K562 (cell line): ENCODE results near the gene CLSTN2. TPM values are rescaled to one million over a fixed set of nuclear protein-coding genes. Genes with fewer than 3 reads are reported as not detected.

Experiments used
- ATAC-seq: fragments of 200-7000 bp; cut with Tn5 transposase; 3 replicates; pipeline ENCODE4 v1.9.1; 2020; ENCODE audit warnings: moderate library complexity
- BruUV-seq: library from RNA; stranded (reverse); fragments of 400-500 nt; replicated peaks from 2 replicates; lab custom pipeline; 2021; lab: Mats Ljungman, UMichigan
- CTCF ChIA-PET: fragments of 300-600 bp; formaldehyde crosslinking; extraction: SDS; loops from one replicate; lab custom pipeline; 2021; ENCODE audit warnings: low intra/inter-chr PET ratio; lab: Yijun Ruan, JAX
- POLR2A ChIA-PET: fragments of 300-600, 350-650 bp; sonication (Branson Sonifier 250); formaldehyde crosslinking; extraction: SDS; loops from one replicate; lab custom pipeline; 2021; ENCODE audit warnings: antibody characterized with exemption, inconsistent platforms; lab: Yijun Ruan, JAX
- DNase-seq, 4 experiments: peaks; one replicate each; pipeline versions ENCODE4 v3.0.0 to v3.0.0-alpha.2; 2011 to 2018; ENCODE audit warnings: low spot score in 3 of 4, mixed read lengths in 3 of 4; ENCODE audit errors: extremely low read depth in 1 of 4
- FAIRE-seq: peaks from 2 replicates; lab custom pipeline; 2011; peaks lifted over from hg19 to GRCh38; lab: Jason Lieb, UNC
- H2AFZ ChIP-seq: 2 replicates; pipeline ENCODE4 v1.6.0; 2011; ENCODE audit warnings: low read depth, low read length, control low read depth, inconsistent platforms
- H3K27ac ChIP-seq: fragments of 200-600 bp; 3 replicates; pipeline ENCODE4 v1.8.0; 2011; ENCODE audit warnings: low read depth, mild to moderate bottlenecking, control low read depth, inconsistent platforms, low read length, moderate library complexity, mixed read lengths; ENCODE audit errors: extremely low read depth
- H3K27me3 ChIP-seq, 2 experiments: fragments of 300-600 bp in 1 of 2; 2 replicates in 1 of 2; 3 replicates in 1 of 2; pipeline versions ENCODE4 v1.6.0 to v1.8.0; 2011; ENCODE audit warnings: inconsistent platforms in 2 of 2, low read length in 2 of 2, mild to moderate bottlenecking in 1 of 2, mixed read lengths in 1 of 2, moderate library complexity in 1 of 2; ENCODE audit not compliant: control insufficient read depth in 2 of 2, insufficient read depth in 2 of 2
- H3K36me3 ChIP-seq: fragments of 300-600 bp; 3 replicates; pipeline ENCODE4 v1.8.0; 2011; ENCODE audit warnings: mild to moderate bottlenecking, low read length, inconsistent platforms; ENCODE audit not compliant: control insufficient read depth, insufficient read depth
- H3K4me1 ChIP-seq, 2 experiments: fragments of 200-600 bp in 1 of 2; replicated peaks in 1 of 2; 2 replicates in 1 of 2; 3 replicates in 1 of 2; pipeline versions ENCODE4 v1.5.1 to v1.8.0; 2011; ENCODE audit warnings: inconsistent platforms in 2 of 2, low read length in 2 of 2, mild to moderate bottlenecking in 1 of 2, mixed read lengths in 1 of 2, moderate library complexity in 1 of 2; ENCODE audit not compliant: control insufficient read depth in 2 of 2, insufficient read depth in 2 of 2
- H3K4me2 ChIP-seq: 2 replicates; pipeline ENCODE4 v1.6.1; 2011; ENCODE audit warnings: low read length, control low read depth, inconsistent platforms, mixed read lengths; ENCODE audit not compliant: insufficient read depth
- H3K4me3 ChIP-seq: fragments of 200-600 bp; sonication (generic), shearing (Covaris generic); 2 replicates; pipeline ENCODE4 v1.5.1; 2016; ENCODE audit warnings: control low read depth, inconsistent platforms
- H3K79me2 ChIP-seq: fragments of 200-600 bp; 3 replicates; pipeline ENCODE4 v1.8.0; 2011; ENCODE audit warnings: low read length, inconsistent platforms; ENCODE audit not compliant: control insufficient read depth, insufficient read depth
- H3K9ac ChIP-seq, 2 experiments: 2 replicates each; pipeline versions ENCODE4 v1.6.0 to v1.6.1; 2011; ENCODE audit warnings: low read depth in 2 of 2, low read length in 2 of 2, control low read depth in 1 of 2, inconsistent platforms in 1 of 2, mild to moderate bottlenecking in 1 of 2, mixed read lengths in 1 of 2; ENCODE audit not compliant: insufficient read depth in 1 of 2
- H3K9me1 ChIP-seq: one replicate; pipeline ENCODE4 v1.6.0; 2011; ENCODE audit warnings: inconsistent platforms, mild to moderate bottlenecking, low read length, moderate library complexity; ENCODE audit not compliant: control insufficient read depth, insufficient read depth
- H3K9me3 ChIP-seq: replicated peaks from 2 replicates; pipeline ENCODE4 v1.5.1; 2011; ENCODE audit warnings: low read depth, low read length, inconsistent platforms; ENCODE audit not compliant: control insufficient read depth, insufficient read depth
- H4K20me1 ChIP-seq: replicated peaks from 2 replicates; pipeline ENCODE4 v1.6.1; 2011; ENCODE audit warnings: low read length, inconsistent platforms, mixed read lengths; ENCODE audit not compliant: control insufficient read depth, insufficient read depth
- ARID3A ChIP-seq: IDR thresholded peaks from 2 replicates; pipeline ENCODE4 v1.6.1; 2012; ENCODE audit warnings: low read depth, low read length, improper control_type of control experiment, borderline replicate concordance
- BRF1 ChIP-seq: IDR thresholded peaks from 3 replicates; pipeline ENCODE4 v1.6.1; 2011; ENCODE audit warnings: borderline replicate concordance, mild to moderate bottlenecking; ENCODE audit not compliant: insufficient read length; ENCODE audit errors: extremely low read depth
- CBFA2T2 ChIP-seq: fragments of 450-650 bp; conservative IDR thresholded peaks from 2 replicates; pipeline ENCODE4 v1.6.1; 2017; ENCODE audit warnings: mild to moderate bottlenecking
- ESRRB ChIP-seq: fragments of 250-450 bp; sonication (Bioruptor Pico); IDR thresholded peaks from 2 replicates; pipeline ENCODE4 v1.5.0; 2020; ENCODE audit warnings: mild to moderate bottlenecking, moderate library complexity, borderline replicate concordance
- FOXP4 ChIP-seq: sonication (generic); formaldehyde crosslinking; IDR thresholded peaks from 2 replicates; pipeline ENCODE4 v1.8.0; 2022; ENCODE audit warnings: mild to moderate bottlenecking, missing genetic modification reagents, borderline replicate concordance
- GATAD2A ChIP-seq: fragments of 450-650 bp; IDR thresholded peaks from 2 replicates; pipeline ENCODE4 v1.6.1; 2017
- GATAD2B ChIP-seq: fragments of 450-650 bp; IDR thresholded peaks from 2 replicates; pipeline ENCODE4 v1.6.1; 2017; ENCODE audit warnings: mild to moderate bottlenecking, borderline replicate concordance
- KLF16 ChIP-seq: IDR thresholded peaks from 2 replicates; pipeline ENCODE4 v1.6.1; 2016; ENCODE audit warnings: antibody characterized with exemption
- MTA1 ChIP-seq: fragments of 450-650 bp; IDR thresholded peaks from 2 replicates; pipeline ENCODE4 v1.6.1; 2017; ENCODE audit warnings: borderline replicate concordance
- MTF1 ChIP-seq: fragments of 250-450 bp; sonication (Bioruptor Pico); IDR thresholded peaks from 2 replicates; pipeline ENCODE4 v1.9.0; 2021; ENCODE audit warnings: moderate library complexity, mild to moderate bottlenecking, inconsistent platforms, borderline replicate concordance
- NCOA2 ChIP-seq, 2 experiments: fragments of 450-650 bp; IDR thresholded peaks; 2 replicates each; pipeline ENCODE4 v1.6.1; 2018; ENCODE audit warnings: mild to moderate bottlenecking in 2 of 2, moderate library complexity in 1 of 2; ENCODE audit not compliant: partially characterized antibody in 2 of 2
- SETDB1 ChIP-seq: IDR thresholded peaks from one replicate; pipeline ENCODE4 v1.6.1; 2012; ENCODE audit warnings: low read length, control low read depth, inconsistent platforms
- USF1 ChIP-seq: sonication (generic); formaldehyde crosslinking; IDR thresholded peaks from 2 replicates; pipeline ENCODE4 v1.9.0; 2022; ENCODE audit warnings: mild to moderate bottlenecking, missing genetic modification reagents
- XRCC5 ChIP-seq: fragments of 200-400 bp; formaldehyde crosslinking; IDR thresholded peaks from 2 replicates; pipeline ENCODE4 v1.6.1; 2017; ENCODE audit warnings: low read depth, mild to moderate bottlenecking, low read length
- ZEB2 ChIP-seq: fragments of 450-650 bp; IDR thresholded peaks from 2 replicates; pipeline ENCODE4 v1.6.1; 2016
- ZNF165 ChIP-seq: fragments of 250-450 bp; sonication (Bioruptor Pico); IDR thresholded peaks from 2 replicates; pipeline ENCODE4 v1.4.0; 2020; ENCODE audit warnings: borderline replicate concordance
- ZNF175 ChIP-seq: fragments of 200-800 bp; sonication (Bioruptor generic); IDR thresholded peaks from 2 replicates; pipeline ENCODE4 v1.6.1; 2016; ENCODE audit warnings: low read depth, mild to moderate bottlenecking, missing genetic modification characterization, missing compliant biosample characterization
- ZNF282 ChIP-seq: sonication (generic); formaldehyde crosslinking; IDR thresholded peaks from 2 replicates; pipeline ENCODE4 v1.8.1; 2023; ENCODE audit warnings: missing genetic modification reagents
- ZNF77 ChIP-seq: fragments of 250-450 bp; sonication (Bioruptor Pico); IDR thresholded peaks from 2 replicates; pipeline ENCODE4 v1.5.0; 2020
- WGBS: fragments of 100-300 bp; shearing (Covaris generic); methylation state at CpG from one replicate; pipeline ENCODE4 v1.1.6; 2016; ENCODE audit warnings: low coverage, mixed read lengths; ENCODE audit not compliant: insufficient coverage; ENCODE audit errors: missing lambda C conversion rate; 5-methylcytosine and 5-hydroxymethylcytosine counted together
- in situ Hi-C: fragments of 300-500 bp; cut with MboI; formaldehyde crosslinking; loops from 4 replicates; pipeline ENCODE4 v1.15.0; 2018; ENCODE audit warnings: inconsistent platforms, mixed read lengths
- intact Hi-C: fragments of 100-400 bp; cut with micrococcal nuclease; formaldehyde crosslinking; loops from 2 replicates; pipeline ENCODE4 v1.14.2; 2022
- polyA plus RNA-seq, 8 experiments: library from polyadenylated mRNA; depleted of rRNA in 4 of 8; stranded (reverse) in 5 of 8; unstranded in 3 of 8; fragments of >200 nt; fragmentation: Nextera tagmentation in 2 of 8; fragmentation: Illumina TruSeq in 1 of 8; extraction: Ambion mirVana in 2 of 8; extraction: Trizol in 1 of 8; gene quantifications; 2 replicates each; pipeline versions ENCODE4 v1.2.1 to v1.2.3, GENCODE V29; 2011 to 2014; ENCODE audit warnings: inconsistent platforms in 1 of 8, missing spikeins in 1 of 8
- total RNA-seq, 7 experiments: library from RNA; depleted of rRNA in 6 of 7; stranded (reverse); fragments of >200 nt in 6 of 7; fragmentation: Illumina TruSeq in 2 of 7; extraction: Trizol in 2 of 7; gene quantifications; 2 replicates each; pipeline versions ENCODE4 v1.2.1 to v1.2.3, GENCODE V29; 2011 to 2021; ENCODE audit warnings: low replicate concordance in 1 of 7
- TF ChIP-seq, protein P1 (sequence below): fragments of 250-450 bp; sonication (Bioruptor Pico); IDR thresholded peaks from 2 replicates; pipeline ENCODE4 v1.4.0; 2020; ENCODE audit warnings: borderline replicate concordance

CLSTN2 gene
- total and polyA plus RNA-seq, 9 of the 15 experiments (the other 6 are each of a cell fraction or from before 2014, with no cell fraction given) = 0.02 to 0.04 (median 0.04) TPM; not detected in 6

- ChIA-PET CTCF (no interaction called here), POLR2A (interaction anchor here (1.0 kb wide), 1 partner anchor 13 kb away, joined by 3 read pairs; no protein-coding TSS in a partner anchor)
- H4K20me1 ChIP-seq = no peaks in the 10 kb centered on the region
- 0% methylated on average over 1 of the region's 1 CpG for WGBS
- no peak overlapping the region for H2AFZ ChIP-seq
- H3K4me3 ChIP-seq = no peak overlapping the region
- no peaks in the 10 kb centered on the region for H3K9me1 ChIP-seq
- no peaks in the 10 kb centered on the region for H3K79me2 ChIP-seq
- DNase-seq (no peak), FAIRE-seq (no peak), ATAC-seq (no peak)
- intact Hi-C loops (no loop called here), in situ Hi-C loops (no loop called here)
- H3K4me2 ChIP-seq = no peak overlapping the region
- no peaks in the 10 kb centered on the region for H3K4me1 ChIP-seq
- no peak overlapping the region for H3K9ac ChIP-seq
- H3K9me3 ChIP-seq = no peaks in the 10 kb centered on the region
- no TSS peak for BruUV-seq
- no peak overlapping the region for H3K27ac ChIP-seq
- TF ChIP-seq GATAD2B = no peak
- TF ChIP-seq, protein P1, sequence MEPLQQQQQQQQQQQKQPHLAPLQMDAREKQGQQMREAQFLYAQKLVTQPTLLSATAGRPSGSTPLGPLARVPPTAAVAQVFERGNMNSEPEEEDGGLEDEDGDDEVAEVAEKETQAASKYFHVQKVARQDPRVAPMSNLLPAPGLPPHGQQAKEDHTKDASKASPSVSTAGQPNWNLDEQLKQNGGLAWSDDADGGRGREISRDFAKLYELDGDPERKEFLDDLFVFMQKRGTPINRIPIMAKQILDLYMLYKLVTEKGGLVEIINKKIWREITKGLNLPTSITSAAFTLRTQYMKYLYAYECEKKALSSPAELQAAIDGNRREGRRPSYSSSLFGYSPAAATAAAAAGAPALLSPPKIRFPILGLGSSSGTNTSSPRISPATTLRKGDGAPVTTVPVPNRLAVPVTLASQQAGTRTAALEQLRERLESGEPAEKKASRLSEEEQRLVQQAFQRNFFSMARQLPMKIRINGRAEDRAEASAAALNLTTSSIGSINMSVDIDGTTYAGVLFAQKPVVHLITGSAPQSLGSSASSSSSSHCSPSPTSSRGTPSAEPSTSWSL (CRISPR knock-in tag) = no peak
- no peak for TF ChIP-seq XRCC5
- no peak for TF ChIP-seq ARID3A
- no peak for TF ChIP-seq ZNF282 (CRISPR knock-in tag)
- no peak for TF ChIP-seq SETDB1
- no peak for TF ChIP-seq ESRRB
- no peak for TF ChIP-seq ZNF77 (CRISPR knock-in tag)
- TF ChIP-seq MTA1 = no peak
- TF ChIP-seq ZNF165 = no peak
- no peak for TF ChIP-seq MTF1 (CRISPR knock-in tag)
- no peak for TF ChIP-seq NCOA2 (IDR thresholded peaks at IDR 0.05; ENCODE audit: partially characterized antibody in 2 of 2)
- TF ChIP-seq KLF16 = no peak
- no peak for TF ChIP-seq BRF1
- TF ChIP-seq CBFA2T2 = no peak
- TF ChIP-seq FOXP4 (CRISPR knock-in tag) = no peak
- TF ChIP-seq ZNF175 = no peak
- TF ChIP-seq ZEB2 = no peak
- TF ChIP-seq USF1 = no peak
- TF ChIP-seq GATAD2A = no peak
- no peaks in the 10 kb centered on the region for H3K27me3 ChIP-seq
- no peaks in the 10 kb centered on the region for H3K36me3 ChIP-seq
These were observed 353.6 kb downstream of the CLSTN2 start for GRCh38 chr3:140288595-140288994.
